GM12891 (cell line): ENCODE data around the gene PEPD.

ENCODE experiments used
- POLR2AphosphoS5 ChIP-seq: IDR thresholded peaks from 2 replicates; pipeline ENCODE4 v1.6.1; 2011; ENCODE audit warnings: low read depth, low read length, control low read depth
- TAF1 ChIP-seq: IDR thresholded peaks from 2 replicates; pipeline ENCODE4 v1.6.1; 2011; ENCODE audit warnings: low read depth, low read length, control low read depth

DNA sequence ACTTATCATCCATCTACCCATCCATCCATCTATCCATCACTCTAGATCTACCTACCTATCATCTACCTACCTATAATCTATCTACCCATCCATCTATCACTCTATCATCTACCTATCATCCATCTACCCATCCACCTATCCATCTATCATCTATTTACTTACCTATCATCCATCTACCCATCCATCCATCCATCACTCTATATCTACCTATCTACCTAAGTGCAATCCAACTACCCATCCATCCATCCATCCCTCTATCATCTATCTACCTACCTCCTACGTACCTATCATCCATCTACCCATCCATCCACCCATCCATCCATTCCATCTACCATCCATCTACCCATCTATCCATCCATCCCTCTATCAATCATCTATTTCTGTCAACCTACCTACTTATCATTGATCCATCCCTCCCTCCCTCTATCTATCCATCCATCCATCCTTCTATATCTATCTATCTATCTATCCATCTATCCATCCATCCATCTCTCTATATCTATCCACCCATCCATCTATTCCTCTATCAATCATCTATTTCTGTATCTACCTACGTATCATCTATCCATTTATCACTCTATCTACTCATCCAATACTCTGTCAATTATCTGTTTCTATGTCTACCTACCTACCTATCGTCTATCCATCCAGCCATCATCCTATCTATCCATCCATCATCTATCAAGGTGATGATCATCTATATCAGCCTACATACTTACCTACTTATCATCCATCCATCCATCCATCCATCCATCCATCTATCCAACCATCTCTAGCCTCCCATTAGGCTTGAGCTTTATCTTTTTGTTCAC, 99.0 kb downstream of the PEPD start:
- no peak for TF ChIP-seq TAF1
- TF ChIP-seq POLR2AphosphoS5 = no peak
